Osteoblast (primary cell): Measurements from ENCODE around the gene SLC12A7. TPM values are rescaled to one million over a fixed set of nuclear protein-coding genes. Genes with fewer than 3 reads are reported as not detected.

Source experiments
- DNase-seq: peaks from one replicate; pipeline ENCODE4 v3.0.0; 2011; ENCODE audit warnings: low spot score, mixed read lengths; ENCODE audit not compliant: insufficient read length; ENCODE audit errors: missing footprints
- H2AFZ ChIP-seq: 2 replicates; pipeline ENCODE4 v1.6.0; 2011; ENCODE audit warnings: mild to moderate bottlenecking, low read length
- H3K27ac ChIP-seq: 2 replicates; pipeline ENCODE4 v1.5.1; 2011; ENCODE audit warnings: mild to moderate bottlenecking, low read depth, low read length, moderate library complexity
- H3K27me3 ChIP-seq: 2 replicates; pipeline ENCODE4 v1.6.0; 2012; ENCODE audit warnings: mild to moderate bottlenecking, control low read depth, inconsistent platforms, low read length, moderate library complexity; ENCODE audit not compliant: insufficient read depth
- H3K36me3 ChIP-seq: 2 replicates; pipeline ENCODE4 v1.5.1; 2011; ENCODE audit warnings: mild to moderate bottlenecking, low read length, control low read depth, moderate library complexity; ENCODE audit not compliant: insufficient read depth
- H3K4me1 ChIP-seq: 2 replicates; pipeline ENCODE4 v1.5.1; 2011; ENCODE audit warnings: mild to moderate bottlenecking, low read length, control low read depth, moderate library complexity; ENCODE audit not compliant: insufficient read depth
- H3K4me2 ChIP-seq: 2 replicates; pipeline ENCODE4 v1.6.0; 2011; ENCODE audit warnings: mild to moderate bottlenecking, low read length; ENCODE audit not compliant: insufficient read depth
- H3K4me3 ChIP-seq: fragments of 200-600 bp; sonication (generic); 3 replicates; pipeline ENCODE4 v1.5.1; 2012; ENCODE audit warnings: mild to moderate bottlenecking, low read length, inconsistent platforms; ENCODE audit not compliant: insufficient read depth
- H3K79me2 ChIP-seq: 2 replicates; pipeline ENCODE4 v1.6.0; 2012; ENCODE audit warnings: mild to moderate bottlenecking, low read length, control low read depth, inconsistent platforms; ENCODE audit not compliant: insufficient read depth
- H3K9me3 ChIP-seq: 2 replicates; pipeline ENCODE4 v1.5.1; 2011; ENCODE audit warnings: low read depth, low read length, control low read depth
- H4K20me1 ChIP-seq: 2 replicates; pipeline ENCODE4 v1.6.0; 2012; ENCODE audit warnings: mild to moderate bottlenecking, low read length, control low read depth; ENCODE audit not compliant: insufficient read depth
- CTCF ChIP-seq: IDR thresholded peaks from 2 replicates; pipeline ENCODE4 v1.5.1; 2011; ENCODE audit warnings: mild to moderate bottlenecking, low read depth, low read length, moderate library complexity; ENCODE audit errors: extremely low read depth
- total RNA-seq: library from RNA; depleted of rRNA; stranded (reverse); fragments of >200 nt; gene quantifications from 2 replicates; pipeline ENCODE4 v1.2.3, GENCODE V29; 2012

SLC12A7 gene
- total RNA-seq, 1 donor, result 6.9 TPM

DNA sequence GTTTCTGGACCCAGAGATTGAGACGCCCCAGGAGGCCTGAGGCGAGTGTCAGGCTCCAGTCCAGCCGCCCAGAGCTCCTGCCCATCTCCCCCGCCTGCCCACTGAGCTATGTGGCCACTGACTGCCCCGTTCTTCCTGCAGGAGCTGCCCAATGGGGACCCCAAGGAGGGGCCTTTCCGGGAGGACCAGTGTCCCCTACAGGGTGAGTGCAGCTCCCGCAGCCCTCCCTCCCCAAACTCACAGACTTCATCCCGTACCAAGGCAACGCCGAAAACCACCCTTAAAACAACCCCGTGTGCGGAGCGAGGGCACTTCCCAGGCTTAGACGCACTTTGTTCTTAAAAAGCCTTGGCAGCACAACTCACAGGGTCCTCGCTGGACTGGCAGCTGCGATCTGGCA is 79.9 kb downstream of the SLC12A7 start:
- Histone ChIP-seq H3K27me3 (no peaks in the 10 kb centered on the region), H3K9me3 (no peaks in the 10 kb centered on the region)

DNA sequence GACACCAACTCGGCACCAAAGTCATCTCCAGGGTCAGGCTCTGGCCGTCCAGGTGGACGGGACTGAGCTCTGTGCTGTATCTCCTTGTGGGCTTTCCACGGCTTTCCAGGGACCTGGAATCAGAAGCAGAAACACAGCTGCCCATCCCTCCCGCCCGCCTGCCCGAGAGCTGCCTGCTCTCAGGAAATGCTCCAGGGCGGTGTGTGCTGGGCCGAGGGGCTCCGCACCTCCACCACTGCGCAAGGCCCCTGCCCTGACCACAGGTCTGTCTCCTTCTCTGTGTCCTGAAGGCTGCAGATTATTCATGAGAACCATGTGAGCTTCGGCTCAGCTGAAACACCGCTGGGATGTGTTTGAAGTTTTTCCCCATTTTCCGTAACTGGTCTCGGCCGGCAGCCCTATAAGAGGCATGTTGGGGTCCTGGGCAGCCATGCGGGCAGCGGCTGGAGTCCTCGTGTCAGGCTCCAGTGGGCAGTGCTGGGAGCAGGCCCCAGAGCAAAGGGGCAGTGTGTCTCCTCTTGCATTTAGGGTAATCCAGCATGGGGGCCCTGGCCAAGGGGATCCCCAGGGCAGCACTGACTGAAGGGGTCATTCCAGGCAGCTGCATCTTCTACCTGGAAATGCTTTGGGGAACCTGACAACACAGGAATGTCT is 80.4 kb downstream of the SLC12A7 start:
- no peaks in the 10 kb centered on the region for H3K9me3 ChIP-seq
- no peaks in the 10 kb centered on the region for H4K20me1 ChIP-seq
- TF ChIP-seq CTCF, result no peak

More for the DNA sequence above, 79.9 kb downstream of the SLC12A7 start:
- Histone ChIP-seq H3K27ac (no peak overlapping the region), H3K4me2 (no peak overlapping the region), H3K4me1 (no peaks in the 10 kb centered on the region), H3K4me3 (no peak overlapping the region), H3K79me2 (no peaks in the 10 kb centered on the region), H2AFZ (no peak overlapping the region), H3K36me3 (no peaks in the 10 kb centered on the region), H4K20me1 (no peaks in the 10 kb centered on the region)
- no peak for TF ChIP-seq CTCF
- no peak for DNase-seq

GRCh38 chr5:1030801-1031271 is 81.0 kb downstream of the SLC12A7 start:
- TF ChIP-seq CTCF, result no peak
- H3K4me2 ChIP-seq, result no peak overlapping the region
- no peaks in the 10 kb centered on the region for H3K36me3 ChIP-seq

More for the DNA sequence above, 80.4 kb downstream of the SLC12A7 start:
- no peaks in the 10 kb centered on the region for H3K36me3 ChIP-seq
- no peak overlapping the region for H3K4me3 ChIP-seq
- H3K79me2 ChIP-seq, result no peaks in the 10 kb centered on the region
- H3K4me1 ChIP-seq, result no peaks in the 10 kb centered on the region
- DNase-seq, result peak; percentile 76
- H2AFZ ChIP-seq, result no peak overlapping the region
- H3K4me2 ChIP-seq, result no peak overlapping the region
- H3K27ac ChIP-seq, result no peak overlapping the region
- H3K27me3 ChIP-seq, result no peaks in the 10 kb centered on the region

DNA sequence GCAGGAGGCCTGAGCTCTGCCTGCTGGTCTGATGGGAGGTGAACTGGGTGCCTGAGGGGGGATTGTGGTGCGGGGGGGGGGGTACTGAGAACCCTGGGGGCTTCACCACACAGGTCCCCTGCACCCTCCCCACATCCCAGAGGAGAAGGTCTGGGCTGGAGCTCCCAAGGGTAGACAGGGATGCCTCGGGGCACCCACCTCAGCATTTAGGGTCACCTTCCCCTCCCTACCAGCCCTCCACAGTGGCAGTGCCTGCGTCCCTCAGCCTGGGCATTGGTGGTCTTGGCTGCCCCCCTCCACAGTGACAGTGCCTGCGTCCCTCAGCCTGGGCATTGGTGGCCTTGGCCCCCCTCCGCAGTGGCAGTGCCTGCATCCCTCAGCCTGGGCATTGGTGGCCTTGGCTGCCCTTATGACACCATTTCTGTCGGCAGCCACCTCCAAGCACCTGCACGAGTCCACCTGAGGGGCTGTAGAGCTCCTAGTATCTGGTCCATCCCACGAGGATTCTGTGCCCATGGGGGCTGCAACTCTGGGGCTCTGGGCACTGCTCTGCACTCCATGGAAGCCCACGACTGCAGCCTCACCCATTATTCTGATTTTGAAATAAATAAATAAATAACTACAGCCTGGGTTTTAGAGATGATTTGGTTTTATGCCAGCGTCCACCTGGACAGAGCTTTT is 81.8 kb downstream of the SLC12A7 start:
- Histone ChIP-seq H3K9me3 (no peaks in the 10 kb centered on the region), H3K27me3 (no peaks in the 10 kb centered on the region), H2AFZ (no peak overlapping the region), H3K79me2 (no peaks in the 10 kb centered on the region), H3K36me3 (no peaks in the 10 kb centered on the region), H3K4me2 (no peak overlapping the region), H4K20me1 (no peaks in the 10 kb centered on the region), H3K4me1 (no peaks in the 10 kb centered on the region), H3K27ac (no peak overlapping the region), H3K4me3 (no peak overlapping the region)
- TF ChIP-seq CTCF, result no peak
- peak; percentile 86 for DNase-seq

More at GRCh38 chr5:1030801-1031271, 81.0 kb downstream of the SLC12A7 start:
- no peak overlapping the region for H3K4me3 ChIP-seq
- no peak overlapping the region for H3K27ac ChIP-seq
- no peaks in the 10 kb centered on the region for H3K9me3 ChIP-seq
- no peaks in the 10 kb centered on the region for H3K4me1 ChIP-seq
- H4K20me1 ChIP-seq, result no peaks in the 10 kb centered on the region
- no peak overlapping the region for H2AFZ ChIP-seq
- H3K27me3 ChIP-seq, result no peaks in the 10 kb centered on the region
- DNase-seq, result no peak
- no peaks in the 10 kb centered on the region for H3K79me2 ChIP-seq
